Endothelial cell of umbilical vein (primary cell): Measurements from ENCODE around the gene SNUPN. TPM values are rescaled to one million over a fixed set of nuclear protein-coding genes. Genes with fewer than 3 reads are reported as not detected.

Experiments used
- BruUV-seq: library from RNA; stranded (reverse); fragments of 400-500 nt; replicated peaks from 2 replicates; lab custom pipeline; 2021; lab: Mats Ljungman, UMichigan
- CTCF ChIA-PET: fragments of 300-600, 350-600 bp; sonication (Branson Sonifier 250); formaldehyde crosslinking; loops from one replicate; lab custom pipeline; 2021; ENCODE audit warnings: antibody characterized with exemption, inconsistent platforms; lab: Charles Lee
- POLR2A ChIA-PET: fragments of 300-600, 350-600 bp; sonication (Branson Sonifier 250); formaldehyde crosslinking; loops from one replicate; lab custom pipeline; 2021; ENCODE audit warnings: antibody characterized with exemption, inconsistent platforms; lab: Charles Lee
- DNase-seq: peaks from one replicate; pipeline ENCODE4 v3.0.0-alpha.2; 2011; ENCODE audit warnings: low read depth, low spot score
- FAIRE-seq: peaks from 2 replicates; lab custom pipeline; 2011; peaks lifted over from hg19 to GRCh38; lab: Jason Lieb, UNC
- H2AFZ ChIP-seq: 2 replicates; pipeline ENCODE4 v1.6.0; 2012; ENCODE audit warnings: low read depth, low read length, control low read depth, inconsistent platforms
- H3K27ac ChIP-seq: 2 replicates; pipeline ENCODE4 v1.5.1; 2011; ENCODE audit warnings: low read depth, mild to moderate bottlenecking, control low read depth, low read length, moderate library complexity; ENCODE audit not compliant: insufficient read depth
- H3K27me3 ChIP-seq, 2 experiments: 2 replicates each; pipeline versions ENCODE4 v1.6.0 to v1.6.1; 2011; ENCODE audit warnings: low read length in 2 of 2, mixed read lengths in 1 of 2; ENCODE audit not compliant: control insufficient read depth in 2 of 2, insufficient read depth in 2 of 2
- H3K36me3 ChIP-seq, 2 experiments: 2 replicates in 1 of 2; 3 replicates in 1 of 2; pipeline ENCODE4 v1.5.1; 2011; ENCODE audit warnings: low read length in 2 of 2, mild to moderate bottlenecking in 1 of 2, moderate library complexity in 1 of 2; ENCODE audit not compliant: control insufficient read depth in 2 of 2, insufficient read depth in 2 of 2; ENCODE audit errors: extremely low read depth in 1 of 2
- H3K4me1 ChIP-seq: 3 replicates; pipeline ENCODE4 v1.5.1; 2011; ENCODE audit warnings: mild to moderate bottlenecking, low read length; ENCODE audit not compliant: control insufficient read depth, insufficient read depth; ENCODE audit errors: extremely low read depth
- H3K4me2 ChIP-seq: 2 replicates; pipeline ENCODE4 v1.6.1; 2011; ENCODE audit warnings: low read length, control low read depth, mixed read lengths; ENCODE audit not compliant: insufficient read depth
- H3K4me3 ChIP-seq, 3 experiments: fragments of 200-600 bp in 1 of 3; sonication (generic), shearing (Covaris generic) in 1 of 3; replicated peaks in 1 of 3; 2 replicates each; pipeline ENCODE4 v1.5.1; 2011 to 2016; ENCODE audit warnings: control low read depth in 3 of 3, low read length in 3 of 3, mild to moderate bottlenecking in 2 of 3, inconsistent platforms in 1 of 3, low read depth in 1 of 3, moderate library complexity in 1 of 3; ENCODE audit not compliant: insufficient read depth in 1 of 3
- H3K79me2 ChIP-seq: 2 replicates; pipeline ENCODE4 v1.6.0; 2012; ENCODE audit warnings: low read length, inconsistent platforms; ENCODE audit not compliant: control insufficient read depth, insufficient read depth
- H3K9ac ChIP-seq: replicated peaks from 2 replicates; pipeline ENCODE3; 2011; ENCODE audit warnings: low read length, control low read depth; ENCODE audit not compliant: insufficient read depth; ENCODE audit errors: extremely low read depth
- H3K9me1 ChIP-seq: replicated peaks from 3 replicates; pipeline ENCODE4 v1.6.0; 2011; ENCODE audit warnings: mild to moderate bottlenecking, low read length; ENCODE audit not compliant: control insufficient read depth, insufficient read depth; ENCODE audit errors: extremely low read depth
- H3K9me3 ChIP-seq: replicated peaks from 2 replicates; pipeline ENCODE4 v1.5.1; 2012; ENCODE audit warnings: low read length, inconsistent platforms; ENCODE audit not compliant: control insufficient read depth, insufficient read depth
- H4K20me1 ChIP-seq: replicated peaks from 2 replicates; pipeline ENCODE3; 2011; ENCODE audit warnings: mild to moderate bottlenecking, low read length; ENCODE audit not compliant: control insufficient read depth, insufficient read depth; ENCODE audit errors: extremely low read depth
- CTCF ChIP-seq, 2 donors: IDR thresholded peaks; 1 replicate in 1 of 2; 2 replicates in 1 of 2; pipeline ENCODE4 v1.5.1; 2011; ENCODE audit warnings: low read length in 2 of 2, mild to moderate bottlenecking in 2 of 2, moderate library complexity in 2 of 2, control low read depth in 1 of 2, inconsistent platforms in 1 of 2, low read depth in 1 of 2; ENCODE audit not compliant: insufficient read depth in 1 of 2; ENCODE audit errors: extremely low read depth in 1 of 2
- EZH2 ChIP-seq: IDR thresholded peaks from 2 replicates; pipeline ENCODE4 v1.6.1; 2012; ENCODE audit warnings: borderline replicate concordance, low read depth, mild to moderate bottlenecking, moderate library complexity, low read length, inconsistent platforms; ENCODE audit not compliant: severe bottlenecking
- FOS ChIP-seq: IDR thresholded peaks from 2 replicates; pipeline ENCODE4 v1.6.1; 2011; ENCODE audit warnings: mild to moderate bottlenecking, low read length, moderate library complexity, borderline replicate concordance; ENCODE audit not compliant: insufficient read depth
- GATA2 ChIP-seq: IDR thresholded peaks from 2 replicates; pipeline ENCODE4 v1.7.0; 2011; ENCODE audit warnings: low read depth, mild to moderate bottlenecking, moderate library complexity, mixed read lengths, low read length; ENCODE audit not compliant: insufficient read length, insufficient read depth
- JUN ChIP-seq: IDR thresholded peaks from 2 replicates; pipeline ENCODE4 v1.6.1; 2011; ENCODE audit warnings: borderline replicate concordance, low read depth; ENCODE audit not compliant: insufficient read length, insufficient read depth
- MAX ChIP-seq: IDR thresholded peaks from 2 replicates; pipeline ENCODE4 v1.6.1; 2011; ENCODE audit not compliant: insufficient read depth, insufficient read length
- MYC ChIP-seq: IDR thresholded peaks from one replicate; pipeline ENCODE4 v1.6.1; 2011; ENCODE audit warnings: mild to moderate bottlenecking, low read depth, low read length
- POLR2A ChIP-seq: IDR thresholded peaks from 2 replicates; pipeline ENCODE4 v1.6.1; 2012; ENCODE audit warnings: low read depth, mild to moderate bottlenecking, control low read depth, low read length
- POLR2AphosphoS5 ChIP-seq: IDR thresholded peaks from 2 replicates; pipeline ENCODE4 v1.6.1; 2012; ENCODE audit warnings: low read depth, mild to moderate bottlenecking, control low read depth, low read length, moderate library complexity; ENCODE audit not compliant: insufficient read depth
- dilution Hi-C: fragments of 300-500 bp; cut with MboI; formaldehyde crosslinking; loops from one replicate; pipeline ENCODE4 v1.15.0; 2019; ENCODE audit warnings: low sequenced_read_pairs; ENCODE audit not compliant: extremely low pct_ligation_motif_present
- intact Hi-C: fragments of 100-400 bp; cut with micrococcal nuclease; formaldehyde crosslinking; loops from one replicate; pipeline ENCODE4 v1.10.0; 2022
- polyA plus RNA-seq, 4 experiments: library from polyadenylated mRNA; depleted of rRNA in 3 of 4; stranded (reverse) in 3 of 4; unstranded in 1 of 4; fragments of >200 nt; gene quantifications; 2 replicates each; pipeline versions ENCODE4 v1.2.1 to v1.2.3, GENCODE V29; 2011 to 2012; ENCODE audit warnings: missing spikeins in 1 of 4
- total RNA-seq: library from RNA; stranded (reverse); gene quantifications from 2 replicates; pipeline ENCODE4 v1.2.3, GENCODE V29; 2021

The SNUPN gene
- total and polyA plus RNA-seq, 2 donors (not counting 3 experiments of a cell fraction or from before 2014, with no cell fraction given), result 13.2 to 25.1 TPM

- peak overlapping the region; percentile 10 for H3K9ac ChIP-seq
- ChIA-PET CTCF (interaction anchor here (0.8 to 4.3 kb wide), 12 partner anchors 8 to 185 kb away, joined by 3 to 65 read pairs (median 8); partner anchors contain the start of genes PTPN9, SNUPN and SNX33), POLR2A (interaction anchor here (0.6 to 1.8 kb wide), 7 partner anchors 13 to 271 kb away, joined by 4 to 7 read pairs (median 6); partner anchors contain the start of genes MAN2C1 and SNUPN)
- H3K9me1 ChIP-seq, result no peaks in the 10 kb centered on the region
- no peaks in the 10 kb centered on the region for H3K36me3 ChIP-seq
- H3K4me3 ChIP-seq, result peak overlapping the region; percentile 9 to 68 (median 60)
- FAIRE-seq (peak; percentile 31), DNase-seq (peak; percentile 56)
- H3K4me1 ChIP-seq, result peaks cover 23% of the 10 kb centered on the region
- no peaks in the 10 kb centered on the region for H4K20me1 ChIP-seq
- intact Hi-C loops, result loop anchor here (2.0 kb wide), 3 partner anchors 28 to 186 kb away; no protein-coding TSS in a partner anchor
- no peaks in the 10 kb centered on the region for H3K27me3 ChIP-seq
- no peaks in the 10 kb centered on the region for H3K9me3 ChIP-seq
- peak overlapping the region; percentile 6 for H2AFZ ChIP-seq
- dilution Hi-C loops, result no loop called here
- TF ChIP-seq JUN (no peak), GATA2 (no peak), MYC (no peak), FOS (no peak), POLR2AphosphoS5 (no peak), MAX (no peak), POLR2A (no peak), CTCF (IDR thresholded peaks at IDR 0.05; ENCODE audit: extremely low read depth in 1 of 2, insufficient read depth in 1 of 2, low read depth in 1 of 2, low read length in 2 of 2) (no peak), EZH2 (no peak)
- TSS peak; percentile 69 for BruUV-seq
- peak overlapping the region; percentile 80 for H3K4me2 ChIP-seq
- peak overlapping the region; percentile 0 for H3K27ac ChIP-seq
- H3K79me2 ChIP-seq, result peaks cover 10% of the 10 kb centered on the region
Observed at GRCh38 chr15:75639191-75639708, 13.7 kb upstream of the SNUPN start.
